H9 (cell line): ENCODE measurements around the gene IFI44. TPM values are rescaled to one million over a fixed set of nuclear protein-coding genes. Genes with fewer than 3 reads are reported as not detected.

Experiments used
- DNase-seq: peaks from one replicate; pipeline ENCODE4 v3.0.0-alpha.2; 2017
- H2AFZ ChIP-seq: one replicate; pipeline ENCODE4 v1.6.1; 2013; ENCODE audit warnings: mild to moderate bottlenecking, low read length, control low read depth, moderate library complexity
- H2AK5ac ChIP-seq: 2 replicates; pipeline ENCODE4 v1.6.1; 2013; ENCODE audit warnings: low read length, control low read depth, mixed read lengths; ENCODE audit not compliant: insufficient read length
- H2BK120ac ChIP-seq: one replicate; pipeline ENCODE4 v1.6.1; 2013; ENCODE audit warnings: low read depth, mild to moderate bottlenecking, low read length, control low read depth, inconsistent platforms; ENCODE audit not compliant: poor library complexity, severe bottlenecking
- H2BK12ac ChIP-seq: 2 replicates; pipeline ENCODE4 v1.6.1; 2013; ENCODE audit warnings: low read length, control low read depth, mixed read lengths, low read depth; ENCODE audit not compliant: insufficient read length
- H2BK15ac ChIP-seq: 2 replicates; pipeline ENCODE4 v1.6.1; 2013; ENCODE audit warnings: low read depth, low read length, control low read depth
- H2BK20ac ChIP-seq: one replicate; pipeline ENCODE4 v1.6.1; 2013; ENCODE audit warnings: low read depth, mild to moderate bottlenecking, low read length, control low read depth, inconsistent platforms; ENCODE audit not compliant: poor library complexity, severe bottlenecking
- H2BK5ac ChIP-seq: 2 replicates; pipeline ENCODE4 v1.6.1; 2013; ENCODE audit warnings: low read length, control low read depth, mixed read lengths; ENCODE audit not compliant: insufficient read length
- H3K14ac ChIP-seq: 2 replicates; pipeline ENCODE4 v1.6.1; 2013; ENCODE audit warnings: low read length, control low read depth; ENCODE audit not compliant: insufficient read depth
- H3K18ac ChIP-seq: 2 replicates; pipeline ENCODE4 v1.6.1; 2013; ENCODE audit warnings: low read depth, mild to moderate bottlenecking, mixed read lengths, low read length, control low read depth; ENCODE audit not compliant: insufficient read length
- H3K23ac ChIP-seq: 2 replicates; pipeline ENCODE4 v1.6.1; 2013; ENCODE audit warnings: low read length, control low read depth, mixed read lengths, low read depth; ENCODE audit not compliant: insufficient read length
- H3K23me2 ChIP-seq: 2 replicates; pipeline ENCODE4 v1.6.1; 2013; ENCODE audit warnings: low read depth, mild to moderate bottlenecking, mixed read lengths, low read length, control low read depth; ENCODE audit not compliant: insufficient read length, poor library complexity, severe bottlenecking
- H3K27ac ChIP-seq: 2 replicates; pipeline ENCODE4 v1.5.1; 2013; ENCODE audit warnings: low read length, control low read depth, mixed read lengths, low read depth; ENCODE audit not compliant: insufficient read length
- H3K27me3 ChIP-seq: 2 replicates; pipeline ENCODE4 v1.6.1; 2013; ENCODE audit warnings: low read length, control low read depth, inconsistent platforms; ENCODE audit not compliant: insufficient read depth
- H3K4ac ChIP-seq: 2 replicates; pipeline ENCODE4 v1.6.1; 2013; ENCODE audit warnings: low read depth, mild to moderate bottlenecking, control low read depth, inconsistent platforms, low read length, moderate library complexity
- H3K4me1 ChIP-seq: 2 replicates; pipeline ENCODE4 v1.6.1; 2013; ENCODE audit warnings: low read length, control low read depth, inconsistent platforms; ENCODE audit not compliant: insufficient read depth
- H3K4me2 ChIP-seq: 2 replicates; pipeline ENCODE4 v1.6.1; 2013; ENCODE audit warnings: low read length, control low read depth, mixed read lengths; ENCODE audit not compliant: insufficient read length, insufficient read depth
- H3K56ac ChIP-seq: 2 replicates; pipeline ENCODE4 v1.6.1; 2013; ENCODE audit warnings: low read depth, mild to moderate bottlenecking, mixed read lengths, low read length, control low read depth; ENCODE audit not compliant: insufficient read length
- H3K79me1 ChIP-seq: 2 replicates; pipeline ENCODE4 v1.6.1; 2013; ENCODE audit warnings: low read depth, mild to moderate bottlenecking, moderate library complexity, low read length, control low read depth, inconsistent platforms; ENCODE audit not compliant: insufficient read depth, poor library complexity, severe bottlenecking
- H3K79me2 ChIP-seq: 2 replicates; pipeline ENCODE4 v1.6.1; 2013; ENCODE audit warnings: low read length, control low read depth, inconsistent platforms; ENCODE audit not compliant: insufficient read depth
- H3K9ac ChIP-seq: 2 replicates; pipeline ENCODE4 v1.6.1; 2013; ENCODE audit warnings: low read length, control low read depth, mixed read lengths; ENCODE audit not compliant: insufficient read length; ENCODE audit errors: extremely low read depth
- H3K9me3 ChIP-seq: one replicate; pipeline ENCODE4 v1.6.1; 2013; ENCODE audit warnings: low read depth, low read length, inconsistent platforms; ENCODE audit not compliant: control insufficient read depth
- H3T11ph ChIP-seq: one replicate; pipeline ENCODE4 v1.6.1; 2013; ENCODE audit warnings: mild to moderate bottlenecking, low read length, control low read depth, inconsistent platforms
- H4K20me1 ChIP-seq: one replicate; pipeline ENCODE4 v1.6.1; 2013; ENCODE audit not compliant: control insufficient read depth, insufficient read length, insufficient read depth
- H4K5ac ChIP-seq: 2 replicates; pipeline ENCODE4 v1.6.1; 2013; ENCODE audit warnings: low read depth, mild to moderate bottlenecking, mixed read lengths, low read length, control low read depth; ENCODE audit not compliant: insufficient read length
- H4K8ac ChIP-seq: replicated peaks from 2 replicates; pipeline ENCODE4 v1.6.1; 2013; ENCODE audit warnings: low read length, control low read depth, mixed read lengths, low read depth; ENCODE audit not compliant: insufficient read length
- H4K91ac ChIP-seq: 2 replicates; pipeline ENCODE4 v1.6.1; 2013; ENCODE audit warnings: low read depth, mild to moderate bottlenecking, moderate library complexity, mixed read lengths, low read length, control low read depth; ENCODE audit not compliant: insufficient read length
- H3K27ac Mint-ChIP-seq, 3 experiments: 2 replicates in 2 of 3; 3 replicates in 1 of 3; pipeline ENCODE4 v1.8.0; 2020 to 2021; ENCODE audit warnings: mixed read lengths in 3 of 3, mild to moderate bottlenecking in 1 of 3, moderate library complexity in 1 of 3
- H3K27me3 Mint-ChIP-seq: 2 replicates; pipeline ENCODE4 v1.8.0; 2021; ENCODE audit warnings: low read depth, mild to moderate bottlenecking, moderate library complexity, mixed read lengths
- H3K36me3 Mint-ChIP-seq, 3 experiments: 2 replicates in 2 of 3; 3 replicates in 1 of 3; pipeline ENCODE4 v1.8.0; 2020 to 2021; ENCODE audit warnings: low read depth in 3 of 3, mixed read lengths in 3 of 3; ENCODE audit not compliant: insufficient read depth in 1 of 3
- H3K4me1 Mint-ChIP-seq, 2 experiments: 2 replicates each; pipeline ENCODE4 v1.8.0; 2020; ENCODE audit warnings: mixed read lengths in 2 of 2
- H3K4me3 Mint-ChIP-seq, 2 experiments: 2 replicates in 1 of 2; 3 replicates in 1 of 2; pipeline ENCODE4 v1.8.0; 2020 to 2021; ENCODE audit warnings: mild to moderate bottlenecking in 2 of 2, mixed read lengths in 2 of 2, moderate library complexity in 1 of 2
- H3K9me3 Mint-ChIP-seq, 2 experiments: 2 replicates in 1 of 2; 3 replicates in 1 of 2; pipeline ENCODE4 v1.8.0; 2020; ENCODE audit warnings: mild to moderate bottlenecking in 2 of 2, mixed read lengths in 2 of 2, moderate library complexity in 1 of 2
- WGBS: extraction: QIAGEN DNeasy Blood & Tissue Kit; methylation state at CpG from one replicate; pipeline ENCODE4 v1.1.7; 2013; ENCODE audit warnings: missing lambda C conversion rate, low lambda C conversion rate, mixed read lengths; ENCODE audit not compliant: insufficient read length; ENCODE audit errors: extremely low coverage; 5-methylcytosine and 5-hydroxymethylcytosine counted together
- total RNA-seq: library from RNA; stranded (reverse); gene quantifications from 2 replicates; pipeline ENCODE4 v1.2.1, GENCODE V29; 2021
- TF ChIP-seq, protein P1 (sequence below): fragments of 200-600 bp; sonication (generic); conservative IDR thresholded peaks from 3 replicates; pipeline ENCODE4 v1.8.0; 2021; ENCODE audit warnings: antibody characterized with exemption, mild to moderate bottlenecking

Gene IFI44
- total RNA-seq, 1 experiment from 2014 or later, result not detected

DNA sequence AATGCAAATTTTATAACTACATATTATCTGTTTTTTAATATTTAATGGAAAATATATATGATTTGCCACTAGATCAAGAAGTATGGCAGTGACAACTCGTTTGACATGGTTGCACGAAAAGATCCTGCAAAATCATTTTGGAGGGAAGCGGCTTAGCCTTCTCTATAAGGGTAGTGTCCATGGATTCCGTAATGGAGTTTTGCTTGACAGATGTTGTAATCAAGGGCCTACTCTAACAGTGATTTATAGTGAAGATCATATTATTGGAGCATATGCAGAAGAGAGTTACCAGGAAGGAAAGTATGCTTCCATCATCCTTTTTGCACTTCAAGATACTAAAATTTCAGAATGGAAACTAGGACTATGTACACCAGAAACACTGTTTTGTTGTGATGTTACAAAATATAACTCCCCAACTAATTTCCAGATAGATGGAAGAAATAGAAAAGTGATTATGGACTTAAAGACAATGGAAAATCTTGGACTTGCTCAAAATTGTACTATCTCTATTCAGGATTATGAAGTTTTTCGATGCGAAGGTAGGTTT lies 556 bp downstream of the IFI44 start:
- H3K23me2 ChIP-seq, result no peaks in the 10 kb centered on the region
- no peak overlapping the region for H2BK120ac ChIP-seq
- no peak overlapping the region for H2BK5ac ChIP-seq
- no peak overlapping the region for H4K5ac ChIP-seq
- no peak overlapping the region for H2BK12ac ChIP-seq
- H3K4me1 Mint-ChIP-seq, result no peaks in the 10 kb centered on the region
- H3T11ph ChIP-seq, result no peak overlapping the region
- no peak overlapping the region for H3K4ac ChIP-seq
- H3K9ac ChIP-seq, result no peak overlapping the region
- H3K9me3 Mint-ChIP-seq, result peaks cover 18 to 24% of the 10 kb centered on the region in 2 experiments
- H3K79me2 ChIP-seq, result no peaks in the 10 kb centered on the region
- no peaks in the 10 kb centered on the region; the same call in 1 of the 2 replicates for H3K27me3 ChIP-seq
- no peaks in the 10 kb centered on the region for H3K79me1 ChIP-seq
- no CpG with 5 or more reads among the region's 6 CpGs for WGBS
- peaks cover 25% of the 10 kb centered on the region for H3K27me3 Mint-ChIP-seq
- no peak overlapping the region for H2AK5ac ChIP-seq
- H3K4me3 Mint-ChIP-seq, result no peak overlapping the region
- TF ChIP-seq, protein P1, sequence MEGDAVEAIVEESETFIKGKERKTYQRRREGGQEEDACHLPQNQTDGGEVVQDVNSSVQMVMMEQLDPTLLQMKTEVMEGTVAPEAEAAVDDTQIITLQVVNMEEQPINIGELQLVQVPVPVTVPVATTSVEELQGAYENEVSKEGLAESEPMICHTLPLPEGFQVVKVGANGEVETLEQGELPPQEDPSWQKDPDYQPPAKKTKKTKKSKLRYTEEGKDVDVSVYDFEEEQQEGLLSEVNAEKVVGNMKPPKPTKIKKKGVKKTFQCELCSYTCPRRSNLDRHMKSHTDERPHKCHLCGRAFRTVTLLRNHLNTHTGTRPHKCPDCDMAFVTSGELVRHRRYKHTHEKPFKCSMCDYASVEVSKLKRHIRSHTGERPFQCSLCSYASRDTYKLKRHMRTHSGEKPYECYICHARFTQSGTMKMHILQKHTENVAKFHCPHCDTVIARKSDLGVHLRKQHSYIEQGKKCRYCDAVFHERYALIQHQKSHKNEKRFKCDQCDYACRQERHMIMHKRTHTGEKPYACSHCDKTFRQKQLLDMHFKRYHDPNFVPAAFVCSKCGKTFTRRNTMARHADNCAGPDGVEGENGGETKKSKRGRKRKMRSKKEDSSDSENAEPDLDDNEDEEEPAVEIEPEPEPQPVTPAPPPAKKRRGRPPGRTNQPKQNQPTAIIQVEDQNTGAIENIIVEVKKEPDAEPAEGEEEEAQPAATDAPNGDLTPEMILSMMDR, result no peak
- peaks cover 0 to 14% (median 2%) of the 10 kb centered on the region in 3 experiments; a peak in 3 of 7 replicates for H3K36me3 Mint-ChIP-seq
- H3K27ac Mint-ChIP-seq, result no peak overlapping the region
- no peak overlapping the region for H2BK20ac ChIP-seq
- peaks cover 4% of the 10 kb centered on the region for H3K9me3 ChIP-seq
- H2BK15ac ChIP-seq, result no peak overlapping the region
- H3K56ac ChIP-seq, result no peak overlapping the region
- no peak overlapping the region for H3K18ac ChIP-seq
- no peak overlapping the region for H3K23ac ChIP-seq
- H3K4me1 ChIP-seq, result no peaks in the 10 kb centered on the region
- H3K27ac ChIP-seq, result no peak overlapping the region
- H3K4me2 ChIP-seq, result no peak overlapping the region
- no peak for DNase-seq
- H4K91ac ChIP-seq, result no peak overlapping the region
- H4K8ac ChIP-seq, result no peak overlapping the region
- no peak overlapping the region for H2AFZ ChIP-seq
- H4K20me1 ChIP-seq, result no peaks in the 10 kb centered on the region
- no peak overlapping the region for H3K14ac ChIP-seq
